HepG2 (cell line): ENCODE data around the gene INTS15. TPM values are rescaled to one million over a fixed set of nuclear protein-coding genes. Genes with fewer than 3 reads are reported as not detected.

Experiments
- ATAC-seq: fragments of 200-7000 bp; cut with Tn5 transposase; 3 replicates; pipeline ENCODE4 v1.9.1; 2020; ENCODE audit warnings: mild to moderate bottlenecking, moderate library complexity
- BruUV-seq: library from RNA; stranded (reverse); fragments of 400-500 nt; replicated peaks from 2 replicates; lab custom pipeline; 2021; lab: Mats Ljungman, UMichigan
- CTCF ChIA-PET: fragments of 300-600 bp; formaldehyde crosslinking; extraction: SDS; loops from one replicate; lab custom pipeline; 2021; ENCODE audit warnings: low total read pairs, inconsistent platforms, low intra/inter-chr PET ratio; lab: Yijun Ruan, JAX
- POLR2A ChIA-PET: fragments of 350-600 bp; sonication (Branson Sonifier 250); formaldehyde crosslinking; loops from one replicate; lab custom pipeline; 2020; ENCODE audit warnings: antibody characterized with exemption, inconsistent platforms; lab: Yijun Ruan, JAX
- DNase-seq: peaks from one replicate; pipeline ENCODE4 v3.0.0-alpha.2; 2015; ENCODE audit warnings: low spot score
- FAIRE-seq: peaks from 3 replicates; lab custom pipeline; 2011; peaks lifted over from hg19 to GRCh38; lab: Jason Lieb, UNC
- H2AFZ ChIP-seq: one replicate; pipeline ENCODE4 v1.6.1; 2011; ENCODE audit warnings: low read length, inconsistent platforms
- H3K27ac ChIP-seq: fragments of 300-600 bp; 3 replicates; pipeline ENCODE4 v1.8.0; 2011; ENCODE audit warnings: mixed run types, mild to moderate bottlenecking, mixed read lengths, low read length, inconsistent platforms; ENCODE audit not compliant: insufficient read depth; ENCODE audit errors: extremely low read length
- H3K27me3 ChIP-seq, 2 experiments: fragments of 200-600 bp in 1 of 2; 2 replicates in 1 of 2; 3 replicates in 1 of 2; pipeline versions ENCODE4 v1.6.0 to v1.8.0; 2011; ENCODE audit warnings: low read length in 2 of 2, mild to moderate bottlenecking in 2 of 2, moderate library complexity in 2 of 2, inconsistent platforms in 1 of 2; ENCODE audit not compliant: insufficient read depth in 2 of 2, control insufficient read depth in 1 of 2
- H3K36me3 ChIP-seq, 2 experiments: fragments of 200-600 bp in 1 of 2; replicated peaks in 1 of 2; 2 replicates in 1 of 2; 3 replicates in 1 of 2; pipeline versions ENCODE4 v1.5.1 to v1.8.0; 2011; ENCODE audit warnings: low read length in 2 of 2, inconsistent platforms in 1 of 2; ENCODE audit not compliant: insufficient read depth in 2 of 2, control insufficient read depth in 1 of 2
- H3K4me1 ChIP-seq: 2 replicates; pipeline ENCODE4 v1.5.1; 2012; ENCODE audit warnings: low read length, inconsistent platforms; ENCODE audit not compliant: insufficient read depth
- H3K4me2 ChIP-seq: 2 replicates; pipeline ENCODE4 v1.6.0; 2011; ENCODE audit warnings: low read depth, low read length, inconsistent platforms
- H3K4me3 ChIP-seq, 3 experiments: fragments of 200-600 bp in 1 of 3; sonication (generic), shearing (Covaris generic) in 1 of 3; replicated peaks in 1 of 3; 2 replicates each; pipeline ENCODE4 v1.5.1; 2011 to 2016; ENCODE audit warnings: low read length in 3 of 3, inconsistent platforms in 2 of 3, low read depth in 2 of 3, mild to moderate bottlenecking in 2 of 3, control low read depth in 1 of 3, mixed read lengths in 1 of 3; ENCODE audit not compliant: insufficient read depth in 1 of 3
- H3K79me2 ChIP-seq: one replicate; pipeline ENCODE4 v1.6.1; 2011; ENCODE audit warnings: low read length, inconsistent platforms; ENCODE audit not compliant: insufficient read depth
- H3K9ac ChIP-seq: 2 replicates; pipeline ENCODE4 v1.6.0; 2011; ENCODE audit warnings: mild to moderate bottlenecking, low read depth, low read length, inconsistent platforms; ENCODE audit not compliant: insufficient read depth
- H3K9me3 ChIP-seq: 2 replicates; pipeline ENCODE4 v1.5.1; 2012; ENCODE audit warnings: mild to moderate bottlenecking, low read length
- H4K20me1 ChIP-seq: 2 replicates; pipeline ENCODE4 v1.6.0; 2011; ENCODE audit warnings: inconsistent platforms, mild to moderate bottlenecking, low read length, moderate library complexity; ENCODE audit not compliant: insufficient read depth
- ARNT ChIP-seq: fragments of 450-650 bp; IDR thresholded peaks from 2 replicates; pipeline ENCODE4 v1.6.1; 2017
- FOXK1 ChIP-seq: sonication (generic); formaldehyde crosslinking; IDR thresholded peaks from 2 replicates; pipeline ENCODE4 v1.4.0; 2020; ENCODE audit warnings: low read depth, missing genetic modification reagents, borderline replicate concordance
- HCFC1 ChIP-seq: fragments of 150-350 bp; IDR thresholded peaks from 2 replicates; pipeline ENCODE4 v1.6.1; 2014; ENCODE audit warnings: low read depth, low read length
- HDAC6 ChIP-seq: fragments of 200-600 bp; sonication (generic); IDR thresholded peaks from 2 replicates; pipeline ENCODE4 v1.7.0; 2017; ENCODE audit warnings: mild to moderate bottlenecking, antibody characterized with exemption, low read length, low read depth
- ISX ChIP-seq: sonication (generic); formaldehyde crosslinking; conservative IDR thresholded peaks from 2 replicates; pipeline ENCODE4 v1.5.0; 2020; ENCODE audit warnings: missing genetic modification reagents
- MLLT10 ChIP-seq: sonication (generic); formaldehyde crosslinking; IDR thresholded peaks from 2 replicates; pipeline ENCODE4 v1.4.0; 2020; ENCODE audit warnings: missing genetic modification reagents
- MTA3 ChIP-seq: sonication (generic); formaldehyde crosslinking; IDR thresholded peaks from 2 replicates; pipeline ENCODE4 v1.4.0; 2020; ENCODE audit warnings: missing genetic modification reagents
- PREB ChIP-seq: sonication (generic); formaldehyde crosslinking; IDR thresholded peaks from 2 replicates; pipeline ENCODE4 v1.4.0; 2020; ENCODE audit warnings: missing genetic modification reagents
- SNAPC5 ChIP-seq: sonication (generic); formaldehyde crosslinking; IDR thresholded peaks from 2 replicates; pipeline ENCODE4 v1.8.1; 2023; ENCODE audit warnings: mild to moderate bottlenecking, missing genetic modification reagents, borderline replicate concordance
- SSRP1 ChIP-seq: IDR thresholded peaks from 2 replicates; pipeline ENCODE4 v1.6.1; 2016; ENCODE audit warnings: control low read depth
- TBP ChIP-seq: sonication (generic); formaldehyde crosslinking; IDR thresholded peaks from 2 replicates; pipeline ENCODE4 v1.5.0; 2020; ENCODE audit warnings: missing genetic modification reagents
- TCF7L2 ChIP-seq: IDR thresholded peaks from 2 replicates; pipeline ENCODE4 v1.6.1; 2011; ENCODE audit warnings: mild to moderate bottlenecking, low read depth, low read length, moderate library complexity
- TOPORS ChIP-seq: sonication (generic); formaldehyde crosslinking; IDR thresholded peaks from 2 replicates; pipeline ENCODE4 v1.8.0; 2023; ENCODE audit warnings: mild to moderate bottlenecking, missing genetic modification reagents
- ZBTB33 ChIP-seq: sonication (generic); formaldehyde crosslinking; IDR thresholded peaks from 2 replicates; pipeline ENCODE4 v1.4.0; 2020; ENCODE audit warnings: missing genetic modification reagents
- ZMYM2 ChIP-seq: sonication (generic); formaldehyde crosslinking; IDR thresholded peaks from 2 replicates; pipeline ENCODE4 v1.8.0; 2022; ENCODE audit warnings: mild to moderate bottlenecking, missing genetic modification reagents
- ZNF101 ChIP-seq: sonication (generic); formaldehyde crosslinking; IDR thresholded peaks from 2 replicates; pipeline ENCODE4 v1.4.0; 2020; ENCODE audit warnings: mild to moderate bottlenecking, low read depth, missing genetic modification reagents, borderline replicate concordance
- ZNF446 ChIP-seq: sonication (generic); formaldehyde crosslinking; IDR thresholded peaks from 2 replicates; pipeline ENCODE4 v1.5.0; 2020; ENCODE audit warnings: mild to moderate bottlenecking, missing genetic modification reagents
- WGBS: methylation state at CpG from one replicate; pipeline ENCODE4 v1.1.6; 2017; ENCODE audit warnings: low lambda C conversion rate; 5-methylcytosine and 5-hydroxymethylcytosine counted together
- in situ Hi-C: cut with HindIII; loops from 2 replicates; pipeline ENCODE4 v1.10.0; 2017; ENCODE audit warnings: low pct_unique_long_range_greater_than_20kb; ENCODE audit not compliant: extremely low pct_ligation_motif_present
- intact Hi-C: fragments of 100-400 bp; cut with micrococcal nuclease; formaldehyde crosslinking; loops from one replicate; pipeline ENCODE4 v1.10.0; 2022; ENCODE audit not compliant: unreplicated experiment
- polyA plus RNA-seq, 8 experiments: library from polyadenylated mRNA; depleted of rRNA in 3 of 8; stranded (reverse) in 7 of 8; unstranded in 1 of 8; fragments of >200 nt; fragmentation: Illumina TruSeq in 4 of 8; extraction: Trizol in 4 of 8; gene quantifications; 2 replicates each; pipeline versions ENCODE4 v1.2.1 to v1.2.3, GENCODE V29; 2011 to 2016; ENCODE audit warnings: low read depth in 4 of 8, missing spikeins in 1 of 8, mixed read lengths in 1 of 8; ENCODE audit not compliant: insufficient read depth in 1 of 8
- total RNA-seq, 5 experiments: library from RNA; depleted of rRNA; stranded (reverse); fragments of >200 nt; fragmentation: Illumina TruSeq; extraction: Trizol; gene quantifications; 2 replicates each; pipeline ENCODE4 v1.2.3, GENCODE V29; 2016; ENCODE audit warnings: low read depth in 1 of 5

The INTS15 gene
- total and polyA plus RNA-seq, 2 of the 13 experiments (the other 11 are each of a cell fraction or from before 2014, with no cell fraction given): 16.3 to 25.7 TPM

GRCh38 chr7:6616854-6617643 is 27.2 kb downstream of the INTS15 start:
- no peaks in the 10 kb centered on the region for H3K79me2 ChIP-seq
- WGBS: 83% methylated on average over 10 of the region's 20 CpGs
- no peaks in the 10 kb centered on the region; a peak in 2 of 5 replicates for H3K27me3 ChIP-seq
- no peaks in the 10 kb centered on the region for H3K9me3 ChIP-seq
- H3K9ac ChIP-seq: no peak overlapping the region
- TF ChIP-seq ZNF446 (CRISPR knock-in tag) (no peak), MTA3 (CRISPR knock-in tag) (no peak), TBP (CRISPR knock-in tag) (no peak), TCF7L2 (no peak), ZBTB33 (CRISPR knock-in tag) (no peak), ZMYM2 (CRISPR knock-in tag) (no peak), ARNT (no peak), SNAPC5 (CRISPR knock-in tag) (no peak), SSRP1 (CRISPR knock-in tag) (no peak), HDAC6 (no peak), ZNF101 (CRISPR knock-in tag) (no peak), FOXK1 (no peak), TOPORS (CRISPR knock-in tag) (no peak), MLLT10 (CRISPR knock-in tag) (no peak), HCFC1 (no peak), ISX (CRISPR knock-in tag) (no peak), PREB (CRISPR knock-in tag) (no peak)
- H3K4me2 ChIP-seq: peak overlapping the region; percentile 85; the same call in 1 of the 2 replicates
- H3K27ac ChIP-seq: no peak overlapping the region
- DNase-seq (no peak), FAIRE-seq (no peak), ATAC-seq (no peak)
- ChIA-PET POLR2A (no interaction called here), CTCF (no interaction called here)
- TSS peak; percentile 36 for BruUV-seq
- H4K20me1 ChIP-seq: no peaks in the 10 kb centered on the region
- H3K4me3 ChIP-seq: 0 out of 6 replicates have a peak overlapping the region, but pooled peaks of 1 of the 3 experiments have one; percentile 1
- in situ Hi-C loops (no loop called here), intact Hi-C loops (no loop called here)
- no peak overlapping the region for H2AFZ ChIP-seq
- peaks cover 21% of the 10 kb centered on the region for H3K4me1 ChIP-seq
- H3K36me3 ChIP-seq: peaks cover 3 to 5% of the 10 kb centered on the region in 2 experiments; a peak in 3 of 5 replicates
